Adrenal gland (tissue), 12 donors: ENCODE data around the gene EIF4E2. TPM values are rescaled to one million over a fixed set of nuclear protein-coding genes. Genes with fewer than 3 reads are reported as not detected.

ENCODE experiments used
- DNase-seq, 7 donors: peaks; one replicate each; pipeline ENCODE4 v3.0.0-alpha.2; 2019 to 2020
- H3K27ac ChIP-seq, 5 donors: fragments of 200-600 bp; sonication (generic) in 4 of 5; 1 replicate in 3 of 5; 2 replicates in 2 of 5; pipeline versions ENCODE4 v1.5.1 to v1.8.0; 2016 to 2020; ENCODE audit warnings: mild to moderate bottlenecking in 1 of 5
- H3K27me3 ChIP-seq: fragments of 200-600 bp; 2 replicates; pipeline ENCODE4 v1.8.0; 2021
- H3K36me3 ChIP-seq, 2 donors: fragments of 200-600 bp; replicated peaks in 1 of 2; 1 replicate in 1 of 2; 2 replicates in 1 of 2; pipeline versions ENCODE4 v1.5.1 to v1.8.0; 2018 to 2022
- H3K4me1 ChIP-seq, 2 donors: fragments of 200-600 bp; replicated peaks in 1 of 2; 1 replicate in 1 of 2; 2 replicates in 1 of 2; pipeline versions ENCODE4 v1.5.1 to v1.8.0; 2018 to 2021
- H3K4me3 ChIP-seq, 4 donors: fragments of 200-600 bp; sonication (generic) in 3 of 4; one replicate each; pipeline ENCODE4 v1.5.1; 2016 to 2018
- H3K9me3 ChIP-seq, 3 donors: fragments of 200-600 bp; sonication (generic) in 1 of 3; replicated peaks in 1 of 3; 1 replicate in 2 of 3; 2 replicates in 1 of 3; pipeline versions ENCODE4 v1.5.1 to v1.8.0; 2016 to 2021
- CTCF ChIP-seq, 6 experiments: fragments of 450-650 bp in 4 of 6; fragments of 200-600 bp in 2 of 6; sonication (generic) in 1 of 6; IDR thresholded peaks; 1 replicate in 5 of 6; 2 replicates in 1 of 6; pipeline versions ENCODE4 v1.5.1 to v1.8.0; 2016 to 2021; ENCODE audit warnings: antibody characterized with exemption in 6 of 6, mild to moderate bottlenecking in 2 of 6, moderate library complexity in 1 of 6
- POLR2A ChIP-seq, 2 donors: fragments of 450-650 bp; IDR thresholded peaks; one replicate each; pipeline ENCODE4 v1.6.1; 2017; ENCODE audit warnings: antibody characterized with exemption in 2 of 2, mild to moderate bottlenecking in 2 of 2, moderate library complexity in 1 of 2
- WGBS, 4 donors: extraction: QIAGEN DNeasy Blood & Tissue Kit in 2 of 4; methylation state at CpG; one replicate each; pipeline versions ENCODE4 v1.1.5 to v1.1.7; 2013 to 2017; 5-methylcytosine and 5-hydroxymethylcytosine counted together
- intact Hi-C, 2 donors: fragments of 100-400 bp; cut with DNase I; formaldehyde crosslinking; loops; one replicate each; pipeline versions ENCODE4 v1.14.1 to v1.15.0; 2022 to 2023
- polyA plus RNA-seq, 3 donors: library from polyadenylated mRNA; stranded (reverse); fragments of 200-250 nt in 2 of 3; fragments of 350-450 nt in 1 of 3; fragmentation: Illumina TruSeq in 1 of 3; extraction: RNeasy Lipid Tissue Mini Kit (QIAGEN cat#74804) in 1 of 3; gene quantifications; one replicate each; pipeline ENCODE4 v1.2.3, GENCODE V29; 2013 to 2014
- total RNA-seq, 9 donors: library from RNA; depleted of rRNA in 4 of 9; stranded (reverse); fragments of >200 nt in 4 of 9; fragments of 120-200 nt in 1 of 9; fragmentation: NEBNext Ultra II Directional in 1 of 9; extraction: Animal tissue kit (Norgen Biotek cat#: 25700) in 1 of 9; gene quantifications; one replicate each; pipeline versions ENCODE4 v1.1.0 to v1.2.4, GENCODE V29; 2013 to 2023
- donor health status: healthy with polysubstance abuse.
- donor health status: Bipolar disorder and iron deficiency.
- donor health status: DM: yes; HTN: yes; CAD: no.
- donor health status: DM: no; HTN: no; CAD: no.
- donor health status: DM: no; HTN: no; CAD: no.
- donor health status: DM: yes; HTN: yes; CAD: no.

EIF4E2 gene
- total and polyA plus RNA-seq, 12 donors, result 32.2 to 137 (median 57.8) TPM

GRCh38 chr2:232588031-232588430 lies 37.5 kb downstream of the EIF4E2 start:
- intact Hi-C loops, result no loop called here
- TF ChIP-seq CTCF (IDR thresholded peaks at IDR 0.05) (no peak), POLR2A (IDR thresholded peaks at IDR 0.05) (no peak)
- H3K27ac ChIP-seq, result no peak overlapping the region

GRCh38 chr2:232588680-232589585 lies 38.4 kb downstream of the EIF4E2 start:
- H3K4me3 ChIP-seq, result no peak overlapping the region
- H3K4me1 ChIP-seq, result peaks cover 0 to 8% of the 10 kb centered on the region in 2 donors
- TF ChIP-seq POLR2A (IDR thresholded peaks at IDR 0.05) (no peak), CTCF (IDR thresholded peaks at IDR 0.05) (no peak)
- no peaks in the 10 kb centered on the region for H3K27me3 ChIP-seq
- peak; percentile 78 to 94 (median 90) for DNase-seq
- intact Hi-C loops, result no loop called here
- 67 to 77% (median 74%) methylated on average over 17 to 18 of the region's 18 CpGs for WGBS, 4 donors
- H3K9me3 ChIP-seq, result no peaks in the 10 kb centered on the region
- no peaks in the 10 kb centered on the region for H3K36me3 ChIP-seq
- peak overlapping the region in 2 of 5 donors; percentile 26 to 52 for H3K27ac ChIP-seq

More at GRCh38 chr2:232588031-232588430, 37.5 kb downstream of the EIF4E2 start:
- Histone ChIP-seq H3K36me3 (no peaks in the 10 kb centered on the region), H3K27me3 (no peaks in the 10 kb centered on the region), H3K4me3 (no peak overlapping the region), H3K9me3 (no peaks in the 10 kb centered on the region), H3K4me1 (peaks cover 0 to 8% of the 10 kb centered on the region in 2 donors)
- DNase-seq, result no peak
- WGBS, 4 donors, result 85 to 91% (median 88%) methylated on average over 3 to 8 of the region's 8 CpGs

GRCh38 chr2:232592772-232593395 lies 42.4 kb downstream of the EIF4E2 start:
- Histone ChIP-seq H3K27ac (peak overlapping the region in 2 of 5 donors; percentile 62 to 73), H3K4me3 (no peak overlapping the region), H3K27me3 (no peaks in the 10 kb centered on the region), H3K36me3 (no peaks in the 10 kb centered on the region), H3K4me1 (peaks cover 0 to 8% of the 10 kb centered on the region in 2 donors), H3K9me3 (no peaks in the 10 kb centered on the region)
- TF ChIP-seq POLR2A (IDR thresholded peaks at IDR 0.05) (no peak), CTCF (IDR thresholded peaks at IDR 0.05) (no peak)
- intact Hi-C loops, result no loop called here
- 74 to 82% (median 79%) methylated on average over 3 of the region's 3 CpGs for WGBS, 4 donors
- DNase-seq, result peak in 2 of 7 donors; percentile 45 to 52

GRCh38 chr2:232593982-232594381 lies 43.5 kb downstream of the EIF4E2 start:
- Histone ChIP-seq H3K36me3 (no peaks in the 10 kb centered on the region), H3K4me3 (no peak overlapping the region), H3K9me3 (no peaks in the 10 kb centered on the region), H3K27me3 (no peaks in the 10 kb centered on the region), H3K4me1 (peaks cover 0 to 8% of the 10 kb centered on the region in 2 donors), H3K27ac (no peak overlapping the region)
- intact Hi-C loops, result no loop called here
- DNase-seq, result no peak
- WGBS, 4 donors, result 72 to 92% (median 75%) methylated on average over 6 to 7 of the region's 7 CpGs
- TF ChIP-seq POLR2A (IDR thresholded peaks at IDR 0.05) (no peak), CTCF (IDR thresholded peaks at IDR 0.05) (no peak)
